HL-60 (cell line): ENCODE data around the gene DACT2.

ENCODE experiments used
- DNase-seq, 2 experiments: peaks; one replicate each; pipeline ENCODE4 v3.0.0-alpha.2; 2010 to 2020; ENCODE audit warnings: low read depth in 1 of 2, low spot score in 1 of 2
- H3K27ac ChIP-seq: fragments of 250-450 bp; sonication (Bioruptor Pico); replicated peaks from 2 replicates; pipeline ENCODE4 v1.5.1; 2020; ENCODE audit warnings: mild to moderate bottlenecking, moderate library complexity
- H3K27me3 ChIP-seq: fragments of 250-450 bp; sonication (Bioruptor Pico); 2 replicates; pipeline ENCODE4 v1.5.1; 2021; ENCODE audit warnings: mild to moderate bottlenecking, moderate library complexity; ENCODE audit not compliant: insufficient read depth, poor library complexity, severe bottlenecking
- H3K4me3 ChIP-seq: replicated peaks from 2 replicates; pipeline ENCODE4 v1.5.1; 2011; ENCODE audit warnings: mild to moderate bottlenecking, control low read depth, low read length; ENCODE audit not compliant: insufficient read depth
- CTCF ChIP-seq: IDR thresholded peaks from one replicate; pipeline ENCODE4 v1.5.1; 2011; ENCODE audit warnings: low read length, control low read depth, inconsistent platforms; ENCODE audit not compliant: insufficient read depth
- GABPA ChIP-seq: IDR thresholded peaks from 2 replicates; pipeline ENCODE4 v1.6.1; 2012; ENCODE audit warnings: low read depth
- POLR2AphosphoS5 ChIP-seq: IDR thresholded peaks from 2 replicates; pipeline ENCODE4 v1.6.1; 2012; ENCODE audit warnings: low read depth
- REST ChIP-seq: IDR thresholded peaks from 2 replicates; pipeline ENCODE4 v1.6.1; 2012; ENCODE audit warnings: low read depth; ENCODE audit not compliant: insufficient replicate concordance
- SPI1 ChIP-seq: IDR thresholded peaks from 2 replicates; pipeline ENCODE4 v1.6.1; 2012; ENCODE audit warnings: low read depth, mild to moderate bottlenecking, borderline replicate concordance

Gene DACT2

GRCh38 chr6:168345896-168346754, 26.5 kb upstream of the DACT2 start:
- TF ChIP-seq REST: no peak
- TF ChIP-seq CTCF: no peak
- no peak for TF ChIP-seq POLR2AphosphoS5
- no peak for TF ChIP-seq SPI1
- TF ChIP-seq GABPA: no peak
- no peak for DNase-seq
- Histone ChIP-seq H3K4me3 (no peak overlapping the region), H3K27me3 (no peaks in the 10 kb centered on the region), H3K27ac (no peak overlapping the region)

- no peak overlapping the region for H3K27ac ChIP-seq
- no peak for DNase-seq
- H3K27me3 ChIP-seq: no peaks in the 10 kb centered on the region
- no peak for TF ChIP-seq POLR2AphosphoS5
- TF ChIP-seq REST: no peak
- TF ChIP-seq SPI1: no peak
- no peak overlapping the region for H3K4me3 ChIP-seq
These were observed 25.7 kb upstream of the DACT2 start for GRCh38 chr6:168345266-168345665.

GRCh38 chr6:168344338-168344737, 24.8 kb upstream of the DACT2 start:
- no peak overlapping the region for H3K27ac ChIP-seq
- H3K27me3 ChIP-seq: no peaks in the 10 kb centered on the region
- H3K4me3 ChIP-seq: no peak overlapping the region
- TF ChIP-seq CTCF (no peak), REST (no peak), SPI1 (no peak), POLR2AphosphoS5 (no peak), GABPA (no peak)
- no peak for DNase-seq
